ENCODE data around the gene DGUOK.
"Not testable (repeated sequence)": the region's sequence is repeated elsewhere in the genome, so short reads cannot be mapped to it uniquely, and the experiment has no call there.

DGUOK gene

DNA sequence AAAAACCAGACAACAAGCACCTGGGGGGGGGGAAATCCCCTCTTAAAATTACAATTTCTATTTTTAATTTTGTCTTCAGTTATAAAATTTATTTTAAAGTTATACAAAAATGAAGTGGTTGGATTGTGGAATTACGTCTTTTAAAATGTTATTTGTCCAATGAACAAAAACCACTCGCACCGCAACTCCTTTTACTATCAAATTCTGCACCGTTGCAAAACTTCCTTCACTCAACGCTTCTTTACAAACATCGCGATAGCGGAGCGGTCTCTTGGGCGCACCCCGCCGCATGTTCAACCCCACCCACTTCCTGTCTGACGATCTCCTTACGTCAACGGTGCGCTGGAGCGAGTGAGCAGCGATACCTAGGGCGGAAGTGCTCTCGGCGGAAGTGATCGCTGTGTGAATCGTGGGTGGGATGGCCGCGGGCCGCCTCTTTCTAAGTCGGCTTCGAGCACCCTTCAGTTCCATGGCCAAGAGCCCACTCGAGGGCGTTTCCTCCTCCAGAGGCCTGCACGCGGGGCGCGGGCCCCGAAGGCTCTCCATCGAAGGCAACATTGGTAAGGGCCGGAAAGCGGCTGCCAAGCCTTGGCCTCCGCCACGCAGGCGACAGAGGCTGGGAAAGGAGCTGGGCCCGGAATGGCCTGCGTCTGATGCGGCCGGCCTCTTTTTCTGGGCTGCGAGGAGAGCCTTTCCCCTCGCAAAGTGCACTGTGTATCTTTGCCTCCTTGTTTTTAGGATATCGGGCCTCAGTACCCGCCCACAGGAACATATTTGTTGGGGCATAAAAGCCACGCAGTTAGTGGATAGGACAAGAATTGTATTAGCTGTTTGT lies at the start of gene DGUOK:
DGUOK (plus strand) TSS at position 388 of the 835 bp plus-strand sequence; CDS start at position 419, 31 bp downstream.
- peak; percentile 78 for TF ChIP-seq POLR2A (IDR thresholded peaks at IDR 0.05; ENCODE audit: low read depth, low read length)
- DNase-seq (ENCODE audit: insufficient read length, low spot score) (peak; percentile 86), FAIRE-seq (peak; percentile 98)

- FAIRE-seq (no peak), DNase-seq (ENCODE audit: insufficient read length, low spot score) (no peak)
- no peak for TF ChIP-seq POLR2A (IDR thresholded peaks at IDR 0.05; ENCODE audit: low read depth, low read length)
These were observed 49.4 kb upstream of the DGUOK start for GRCh38 chr2:73877071-73877802.

GRCh38 chr2:73877984-73878383 lies 48.7 kb upstream of the DGUOK start:
- DNase-seq (ENCODE audit: insufficient read length, low spot score); FAIRE-seq: not testable (repeated sequence)

GRCh38 chr2:73885406-73885805 lies 41.3 kb upstream of the DGUOK start:
- no peak for DNase-seq (ENCODE audit: insufficient read length, low spot score)
- FAIRE-seq: no peak
- no peak for TF ChIP-seq POLR2A (IDR thresholded peaks at IDR 0.05; ENCODE audit: low read depth, low read length)

- TF ChIP-seq POLR2A (IDR thresholded peaks at IDR 0.05; ENCODE audit: low read depth, low read length): no peak
- FAIRE-seq (no peak), DNase-seq (ENCODE audit: insufficient read length, low spot score) (no peak)
These were observed 40.3 kb upstream of the DGUOK start for GRCh38 chr2:73886357-73886756.

- not testable (repeated sequence) for DNase-seq (ENCODE audit: insufficient read length, low spot score); FAIRE-seq
These were observed 38.9 kb upstream of the DGUOK start for GRCh38 chr2:73887596-73888353.

GRCh38 chr2:73888388-73888787 lies 38.3 kb upstream of the DGUOK start:
- FAIRE-seq: no peak
- no peak for DNase-seq (ENCODE audit: insufficient read length, low spot score)
- no peak for TF ChIP-seq POLR2A (IDR thresholded peaks at IDR 0.05; ENCODE audit: low read depth, low read length)

DNA sequence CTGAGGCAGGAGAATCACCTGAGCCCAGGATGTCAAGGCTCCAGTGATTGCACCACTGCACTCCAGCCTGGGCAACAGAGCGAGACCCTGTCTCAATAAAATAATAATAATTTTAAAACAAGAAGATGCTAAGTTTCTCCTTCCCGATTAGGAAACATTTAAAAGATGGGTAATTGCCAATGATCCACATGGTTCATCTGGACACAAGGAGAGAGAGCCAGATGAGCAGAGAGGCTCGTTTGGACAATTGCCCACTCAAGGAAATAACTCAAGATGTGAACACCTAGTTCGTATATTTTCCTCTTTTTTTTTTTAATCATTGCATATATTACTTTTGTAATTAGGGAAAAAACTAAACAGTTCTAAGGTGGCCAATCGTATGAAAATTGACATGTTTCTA lies 37.5 kb upstream of the DGUOK start:
- FAIRE-seq: no peak

GRCh38 chr2:73890301-73891092 lies 36.2 kb upstream of the DGUOK start:
- FAIRE-seq (peak; percentile 82), DNase-seq (ENCODE audit: insufficient read length, low spot score) (peak; percentile 35)

More for the DNA sequence above, 37.5 kb upstream of the DGUOK start:
- DNase-seq (ENCODE audit: insufficient read length, low spot score): no peak
- no peak for TF ChIP-seq POLR2A (IDR thresholded peaks at IDR 0.05; ENCODE audit: low read depth, low read length)

GRCh38 chr2:73891276-73891901 lies 35.3 kb upstream of the DGUOK start:
- TF ChIP-seq POLR2A (IDR thresholded peaks at IDR 0.05; ENCODE audit: low read depth, low read length): no peak
- DNase-seq (ENCODE audit: insufficient read length, low spot score): no peak
- no peak for FAIRE-seq

More at GRCh38 chr2:73890301-73891092, 36.2 kb upstream of the DGUOK start:
- TF ChIP-seq POLR2A (IDR thresholded peaks at IDR 0.05; ENCODE audit: low read depth, low read length): no peak

DNA sequence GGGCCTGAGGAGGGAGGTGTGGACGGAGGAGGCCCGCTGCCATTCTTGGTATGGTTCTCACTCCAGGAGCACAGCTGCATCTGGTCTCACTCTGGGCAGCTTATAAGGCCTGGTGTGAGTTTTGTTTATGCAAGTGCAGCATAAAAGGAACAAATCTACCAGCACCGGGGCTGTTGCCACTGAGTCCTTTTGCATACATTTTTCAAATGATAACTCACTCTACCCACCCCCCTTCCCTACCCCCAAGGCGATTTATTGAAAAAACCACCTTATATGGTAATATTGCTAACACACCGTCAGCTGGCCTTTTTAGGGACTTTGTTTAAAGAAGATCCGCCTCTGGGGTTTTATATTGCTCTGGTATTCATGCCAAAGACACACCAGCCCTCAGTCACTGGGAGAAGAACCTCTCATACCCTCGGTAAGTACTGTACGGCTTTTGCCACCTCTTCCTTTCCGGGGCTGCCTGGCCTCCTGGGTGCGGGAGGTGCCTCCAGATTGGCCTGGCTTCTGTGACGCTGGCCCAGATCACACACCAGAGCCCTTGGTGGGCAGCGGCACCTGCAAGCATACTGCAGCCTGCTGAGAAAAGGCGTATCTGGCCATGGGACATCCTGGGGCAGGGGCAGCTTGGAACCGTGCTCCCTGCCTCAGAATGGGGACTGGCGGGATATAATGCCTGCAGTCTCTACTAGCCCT lies 33.9 kb upstream of the DGUOK start, which contains the start of gene ACTG2:
ACTG2 (plus strand) TSS at position 378 of the 699 bp plus-strand sequence. CDS start 8,304 bp downstream, outside the sequence.
- DNase-seq (ENCODE audit: insufficient read length, low spot score): no peak
- FAIRE-seq: no peak
- no peak for TF ChIP-seq POLR2A (IDR thresholded peaks at IDR 0.05; ENCODE audit: low read depth, low read length)

DNA sequence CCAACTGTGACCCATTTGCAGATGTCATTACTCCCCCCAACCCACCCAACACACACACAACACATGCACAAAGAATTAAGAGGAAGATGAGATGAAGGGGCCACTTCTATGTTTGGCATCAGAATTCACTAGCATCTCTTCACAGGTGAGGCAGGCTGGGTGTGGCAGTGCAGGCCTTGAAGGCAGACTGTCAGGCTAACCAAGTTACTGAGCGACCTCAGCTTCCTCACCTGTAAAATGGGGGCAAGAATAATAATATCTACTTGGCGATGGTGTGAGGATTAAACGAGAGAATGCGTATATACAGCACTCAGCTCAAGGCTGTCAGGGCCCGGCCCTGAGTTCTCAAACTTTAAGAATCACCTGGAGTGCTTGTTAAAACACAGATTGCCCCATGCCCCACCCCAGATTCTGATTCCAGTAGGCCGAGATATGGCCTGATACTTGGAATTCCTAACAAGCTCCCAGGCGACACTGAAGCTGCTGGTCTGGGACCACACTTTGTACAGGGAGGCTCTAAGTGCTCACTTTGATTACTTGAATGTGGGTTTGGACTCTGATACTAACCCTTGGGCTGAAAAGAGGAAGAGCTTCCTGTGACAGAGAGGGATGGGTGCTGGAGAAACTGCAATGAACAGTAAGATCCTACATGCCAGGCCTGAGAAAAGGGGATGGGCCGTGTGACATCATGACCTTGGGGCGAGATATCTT lies 32.8 kb upstream of the DGUOK start:
- DNase-seq (ENCODE audit: insufficient read length, low spot score): no peak
- TF ChIP-seq POLR2A (IDR thresholded peaks at IDR 0.05; ENCODE audit: low read depth, low read length): no peak
- FAIRE-seq: no peak
